WTC11 (cell line): ENCODE measurements around the gene PDF.

Experiments used
- CREB1 ChIP-seq: sonication (generic); formaldehyde crosslinking; IDR thresholded peaks from 2 replicates; pipeline ENCODE4 v1.8.0; 2023; ENCODE audit warnings: mild to moderate bottlenecking, missing genetic modification reagents
- CTCF ChIP-seq: fragments of 200-600 bp; IDR thresholded peaks from 2 replicates; pipeline ENCODE4 v1.8.0; 2022; ENCODE audit warnings: antibody characterized with exemption
- E2F1 ChIP-seq: sonication (generic); formaldehyde crosslinking; IDR thresholded peaks from 2 replicates; pipeline ENCODE4 v1.8.0; 2022; ENCODE audit warnings: mild to moderate bottlenecking, missing genetic modification reagents
- ESRRA ChIP-seq: sonication (generic); formaldehyde crosslinking; IDR thresholded peaks from 2 replicates; pipeline ENCODE4 v1.8.1; 2022; ENCODE audit warnings: mild to moderate bottlenecking, missing genetic modification reagents, borderline replicate concordance
- JUN ChIP-seq: sonication (generic); formaldehyde crosslinking; IDR thresholded peaks from 2 replicates; pipeline ENCODE4 v1.8.0; 2023; ENCODE audit warnings: mild to moderate bottlenecking, missing genetic modification reagents
- SP1 ChIP-seq: sonication (generic); formaldehyde crosslinking; conservative IDR thresholded peaks from 2 replicates; pipeline ENCODE4 v1.8.1; 2022; ENCODE audit warnings: missing genetic modification reagents
- ZNF138 ChIP-seq: sonication (generic); formaldehyde crosslinking; conservative IDR thresholded peaks from 2 replicates; pipeline ENCODE4 v1.8.1; 2022; ENCODE audit warnings: mild to moderate bottlenecking, moderate library complexity, missing genetic modification reagents
- ZNF232 ChIP-seq: sonication (generic); formaldehyde crosslinking; IDR thresholded peaks from 2 replicates; pipeline ENCODE4 v1.8.0; 2022; ENCODE audit warnings: mild to moderate bottlenecking, missing genetic modification reagents
- ZNF263 ChIP-seq: sonication (generic); formaldehyde crosslinking; IDR thresholded peaks from 2 replicates; pipeline ENCODE4 v1.8.1; 2022; ENCODE audit warnings: low read depth, mild to moderate bottlenecking, moderate library complexity, missing genetic modification reagents
- ZSCAN18 ChIP-seq: fragments of 250-450 bp; sonication (Bioruptor Pico); IDR thresholded peaks from 2 replicates; pipeline ENCODE4 v2.1.2; 2022; ENCODE audit warnings: mild to moderate bottlenecking, moderate library complexity

- TF ChIP-seq ZSCAN18 (CRISPR knock-in tag) (no peak), ZNF232 (CRISPR knock-in tag) (no peak), CTCF (no peak), CREB1 (no peak), E2F1 (CRISPR knock-in tag) (no peak), JUN (CRISPR knock-in tag) (no peak), ZNF138 (no peak), SP1 (no peak), ESRRA (CRISPR knock-in tag) (no peak), ZNF263 (CRISPR knock-in tag) (no peak)
Measured at GRCh38 chr16:69376393-69377059, 46.1 kb upstream of the PDF start.
